GM12878 (cell line): ENCODE measurements around the gene GNAO1. TPM values are rescaled to one million over a fixed set of nuclear protein-coding genes. Genes with fewer than 3 reads are reported as not detected.

Source experiments
- ATAC-seq: fragments of 200-7000 bp; cut with Tn5 transposase; 3 replicates; pipeline ENCODE4 v1.9.1; 2020; ENCODE audit warnings: mild to moderate bottlenecking, moderate library complexity
- BruUV-seq: library from RNA; stranded (reverse); fragments of 400-500 nt; replicated peaks from 2 replicates; lab custom pipeline; 2021; lab: Mats Ljungman, UMichigan
- CTCF ChIA-PET: fragments of 300-600 bp; sonication (Branson Sonifier 250); formaldehyde crosslinking; extraction: SDS; loops from one replicate; lab custom pipeline; 2021; ENCODE audit warnings: inconsistent platforms; lab: Yijun Ruan, JAX
- POLR2A ChIA-PET: fragments of 350-600 bp; formaldehyde crosslinking; extraction: SDS; loops from one replicate; lab custom pipeline; 2021; ENCODE audit warnings: inconsistent platforms; lab: Charles Lee
- RAD21 ChIA-PET: fragments of 300-600 bp; sonication (Branson Sonifier 250); formaldehyde crosslinking; loops from one replicate; lab custom pipeline; 2023; ENCODE audit warnings: antibody characterized with exemption; ENCODE audit not compliant: unreplicated experiment; lab: Charles Lee
- SMC1A ChIA-PET: fragments of 300-600 bp; sonication (Branson Sonifier 250); formaldehyde crosslinking; loops from one replicate; lab custom pipeline; 2023; ENCODE audit not compliant: unreplicated experiment, uncharacterized antibody; lab: Charles Lee
- DNase-seq: peaks from one replicate; pipeline ENCODE4 v3.0.0-alpha.2; 2011; ENCODE audit warnings: low read depth, low spot score
- FAIRE-seq: peaks from 3 replicates; lab custom pipeline; 2011; peaks lifted over from hg19 to GRCh38; lab: Jason Lieb, UNC
- H2AFZ ChIP-seq: 2 replicates; pipeline ENCODE4 v1.6.0; 2011; ENCODE audit warnings: low read depth, low read length, control low read depth; ENCODE audit not compliant: control insufficient read depth
- H3K27ac ChIP-seq: 2 replicates; pipeline ENCODE4 v1.5.1; 2011; ENCODE audit warnings: control low read depth; ENCODE audit not compliant: control insufficient read depth, insufficient read depth
- H3K27me3 ChIP-seq, 2 experiments: replicated peaks in 1 of 2; 2 replicates each; pipeline versions ENCODE4 v1.6.0 to v1.6.1; 2011; ENCODE audit warnings: low read length in 1 of 2; ENCODE audit not compliant: control insufficient read depth in 2 of 2, insufficient read depth in 2 of 2
- H3K36me3 ChIP-seq, 2 experiments: 2 replicates each; pipeline ENCODE4 v1.5.1; 2011; ENCODE audit warnings: low read length in 1 of 2; ENCODE audit not compliant: control insufficient read depth in 2 of 2, insufficient read depth in 2 of 2
- H3K4me1 ChIP-seq: 2 replicates; pipeline ENCODE4 v1.6.1; 2011; ENCODE audit warnings: mild to moderate bottlenecking, low read length, moderate library complexity, mixed read lengths; ENCODE audit not compliant: control insufficient read depth, insufficient read depth
- H3K4me2 ChIP-seq: 2 replicates; pipeline ENCODE4 v1.6.0; 2011; ENCODE audit warnings: control low read depth; ENCODE audit not compliant: control insufficient read depth, insufficient read depth
- H3K4me3 ChIP-seq: fragments of 200-600 bp; sonication (generic); 2 replicates; pipeline ENCODE4 v1.5.1; 2016
- H3K79me2 ChIP-seq: 2 replicates; pipeline ENCODE4 v1.6.0; 2011; ENCODE audit warnings: low read length; ENCODE audit not compliant: control insufficient read depth, insufficient read depth
- H3K9ac ChIP-seq: 2 replicates; pipeline ENCODE4 v1.8.0; 2011; ENCODE audit warnings: low read length, control low read depth, mixed read lengths; ENCODE audit not compliant: control insufficient read depth, insufficient read depth
- H3K9me3 ChIP-seq: replicated peaks from 3 replicates; pipeline ENCODE4 v1.5.1; 2011; ENCODE audit warnings: mild to moderate bottlenecking, low read length; ENCODE audit not compliant: control insufficient read depth, insufficient read depth
- H4K20me1 ChIP-seq: 2 replicates; pipeline ENCODE4 v1.6.0; 2011; ENCODE audit not compliant: control insufficient read depth, insufficient read depth
- FOXK2 ChIP-seq: fragments of 450-650 bp; IDR thresholded peaks from 2 replicates; pipeline ENCODE4 v1.6.1; 2017; ENCODE audit warnings: mild to moderate bottlenecking, moderate library complexity
- HDAC2 ChIP-seq: fragments of 200-600 bp; sonication (generic); IDR thresholded peaks from 2 replicates; pipeline ENCODE4 v1.6.1; 2017
- POLR2AphosphoS5 ChIP-seq: IDR thresholded peaks from 2 replicates; pipeline ENCODE4 v1.6.1; 2011; ENCODE audit warnings: mild to moderate bottlenecking, low read length, inconsistent platforms
- SRF ChIP-seq, 2 experiments: IDR thresholded peaks; 2 replicates each; pipeline ENCODE4 v1.6.1; 2011; ENCODE audit warnings: low read depth in 2 of 2, low read length in 2 of 2, mild to moderate bottlenecking in 1 of 2, moderate library complexity in 1 of 2
- STAT1 ChIP-seq: fragments of 450-650 bp; conservative IDR thresholded peaks from 2 replicates; pipeline ENCODE4 v1.6.1; 2014; ENCODE audit warnings: antibody characterized with exemption, mild to moderate bottlenecking
- SUPT20H ChIP-seq: IDR thresholded peaks from 2 replicates; pipeline ENCODE4 v1.6.1; 2011; ENCODE audit warnings: low read depth, mild to moderate bottlenecking, low read length, moderate library complexity, borderline replicate concordance; ENCODE audit not compliant: control insufficient read depth
- WGBS: methylation state at CpG from one replicate; pipeline ENCODE4 v1.1.6; 2016; ENCODE audit warnings: low lambda C conversion rate; ENCODE audit not compliant: insufficient replicate concordance, insufficient coverage; ENCODE audit errors: missing lambda C conversion rate; 5-methylcytosine and 5-hydroxymethylcytosine counted together
- in situ Hi-C: fragments of 300-500 bp; cut with MboI; formaldehyde crosslinking; loops from 9 replicates; pipeline ENCODE4 v1.14.3; 2018; ENCODE audit warnings: mixed read lengths
- intact Hi-C: fragments of 100-400 bp; cut with micrococcal nuclease; formaldehyde crosslinking; loops from one replicate; pipeline ENCODE4 v1.14.2; 2022; ENCODE audit not compliant: unreplicated experiment
- polyA plus RNA-seq, 11 experiments: library from polyadenylated mRNA; depleted of rRNA in 4 of 11; unstranded in 6 of 11; stranded (reverse) in 5 of 11; fragments of >200 nt; fragmentation: Nextera tagmentation in 4 of 11; fragmentation: Illumina TruSeq in 1 of 11; extraction: Ambion mirVana in 4 of 11; extraction: Trizol in 1 of 11; gene quantifications; 1 replicate in 1 of 11; 2 replicates in 10 of 11; pipeline versions ENCODE4 v1.2.1 to v1.2.3, GENCODE V29; 2011 to 2016; ENCODE audit warnings: inconsistent platforms in 2 of 11, missing spikeins in 2 of 11, low read depth in 1 of 11
- total RNA-seq, 4 experiments: library from RNA; depleted of rRNA in 3 of 4; stranded (reverse); fragments of >200 nt in 3 of 4; fragmentation: Illumina TruSeq in 1 of 4; extraction: Trizol in 1 of 4; gene quantifications; 2 replicates each; pipeline versions ENCODE4 v1.2.1 to v1.2.3, GENCODE V29; 2013 to 2021
- TF ChIP-seq, protein P1 (sequence below): fragments of 450-650 bp; formaldehyde crosslinking; IDR thresholded peaks from 2 replicates; pipeline ENCODE4 v1.5.0; 2022; ENCODE audit warnings: mild to moderate bottlenecking, missing genetic modification characterization
- TF ChIP-seq, protein P2 (sequence below): fragments of 450-650 bp; IDR thresholded peaks from 2 replicates; pipeline ENCODE4 v1.6.1; 2016; ENCODE audit warnings: mild to moderate bottlenecking

Gene GNAO1
- total and polyA plus RNA-seq, 10 of the 15 experiments (the other 5 are each of a cell fraction or from before 2014, with no cell fraction given) = 0.05 to 0.28 (median 0.14) TPM; not detected in 6

DNA sequence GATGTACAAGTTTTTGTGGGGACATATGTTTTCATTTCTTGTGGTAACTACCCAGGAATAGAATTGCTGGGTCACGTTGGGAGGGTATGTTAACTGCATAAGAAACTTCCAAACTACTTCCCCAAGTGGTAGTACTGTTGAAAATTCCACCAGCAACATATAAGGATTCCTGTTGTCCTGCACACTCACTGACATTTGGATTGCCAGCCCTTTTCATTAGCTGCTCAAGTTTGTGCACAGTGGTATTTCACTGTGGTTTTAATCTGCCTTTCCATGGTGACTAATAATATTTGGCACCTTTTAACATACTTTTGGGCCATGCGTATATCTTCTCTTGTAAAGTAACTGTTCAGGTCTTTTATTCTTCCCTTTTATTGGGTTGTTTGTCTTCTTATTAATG lies 103.3 kb downstream of the GNAO1 start:
- Histone ChIP-seq H3K27me3 (no peaks in the 10 kb centered on the region; a peak in 2 of 4 replicates), H2AFZ (no peak overlapping the region), H3K4me1 (no peaks in the 10 kb centered on the region), H3K36me3 (no peaks in the 10 kb centered on the region), H3K9me3 (no peaks in the 10 kb centered on the region), H3K79me2 (no peaks in the 10 kb centered on the region), H3K4me2 (no peak overlapping the region), H3K27ac (no peak overlapping the region), H4K20me1 (no peaks in the 10 kb centered on the region), H3K9ac (no peak overlapping the region), H3K4me3 (no peak overlapping the region)
- ATAC-seq = no peak
- intact Hi-C loops (no loop called here), in situ Hi-C loops (no loop called here)
- FAIRE-seq = no peak
- DNase-seq = no peak
- POLR2A ChIA-PET = no interaction called here
- TF ChIP-seq, protein P1, sequence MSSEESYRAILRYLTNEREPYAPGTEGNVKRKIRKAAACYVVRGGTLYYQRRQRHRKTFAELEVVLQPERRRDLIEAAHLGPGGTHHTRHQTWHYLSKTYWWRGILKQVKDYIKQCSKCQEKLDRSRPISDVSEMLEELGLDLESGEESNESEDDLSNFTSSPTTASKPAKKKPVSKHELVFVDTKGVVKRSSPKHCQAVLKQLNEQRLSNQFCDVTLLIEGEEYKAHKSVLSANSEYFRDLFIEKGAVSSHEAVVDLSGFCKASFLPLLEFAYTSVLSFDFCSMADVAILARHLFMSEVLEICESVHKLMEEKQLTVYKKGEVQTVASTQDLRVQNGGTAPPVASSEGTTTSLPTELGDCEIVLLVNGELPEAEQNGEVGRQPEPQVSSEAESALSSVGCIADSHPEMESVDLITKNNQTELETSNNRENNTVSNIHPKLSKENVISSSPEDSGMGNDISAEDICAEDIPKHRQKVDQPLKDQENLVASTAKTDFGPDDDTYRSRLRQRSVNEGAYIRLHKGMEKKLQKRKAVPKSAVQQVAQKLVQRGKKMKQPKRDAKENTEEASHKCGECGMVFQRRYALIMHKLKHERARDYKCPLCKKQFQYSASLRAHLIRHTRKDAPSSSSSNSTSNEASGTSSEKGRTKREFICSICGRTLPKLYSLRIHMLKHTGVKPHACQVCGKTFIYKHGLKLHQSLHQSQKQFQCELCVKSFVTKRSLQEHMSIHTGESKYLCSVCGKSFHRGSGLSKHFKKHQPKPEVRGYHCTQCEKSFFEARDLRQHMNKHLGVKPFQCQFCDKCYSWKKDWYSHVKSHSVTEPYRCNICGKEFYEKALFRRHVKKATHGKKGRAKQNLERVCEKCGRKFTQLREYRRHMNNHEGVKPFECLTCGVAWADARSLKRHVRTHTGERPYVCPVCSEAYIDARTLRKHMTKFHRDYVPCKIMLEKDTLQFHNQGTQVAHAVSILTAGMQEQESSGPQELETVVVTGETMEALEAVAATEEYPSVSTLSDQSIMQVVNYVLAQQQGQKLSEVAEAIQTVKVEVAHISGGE (CRISPR knock-in tag) = no peak
- TF ChIP-seq SUPT20H (no peak), SRF (IDR thresholded peaks at IDR 0.05; ENCODE audit: low read depth in 2 of 2, low read length in 2 of 2) (no peak), STAT1 (no peak), FOXK2 (no peak), POLR2AphosphoS5 (no peak), HDAC2 (no peak)
- TF ChIP-seq, protein P2, sequence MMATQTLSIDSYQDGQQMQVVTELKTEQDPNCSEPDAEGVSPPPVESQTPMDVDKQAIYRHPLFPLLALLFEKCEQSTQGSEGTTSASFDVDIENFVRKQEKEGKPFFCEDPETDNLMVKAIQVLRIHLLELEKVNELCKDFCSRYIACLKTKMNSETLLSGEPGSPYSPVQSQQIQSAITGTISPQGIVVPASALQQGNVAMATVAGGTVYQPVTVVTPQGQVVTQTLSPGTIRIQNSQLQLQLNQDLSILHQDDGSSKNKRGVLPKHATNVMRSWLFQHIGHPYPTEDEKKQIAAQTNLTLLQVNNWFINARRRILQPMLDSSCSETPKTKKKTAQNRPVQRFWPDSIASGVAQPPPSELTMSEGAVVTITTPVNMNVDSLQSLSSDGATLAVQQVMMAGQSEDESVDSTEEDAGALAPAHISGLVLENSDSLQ = no peak
- RAD21 ChIA-PET = no interaction called here
- CTCF ChIA-PET = interaction anchor here (1.8 kb wide), 1 partner anchor 830 kb away, joined by 4 read pairs; no protein-coding TSS in a partner anchor
- no TSS peak for BruUV-seq
- SMC1A ChIA-PET = no interaction called here
- WGBS = 32% methylated on average over 2 of the region's 2 CpGs
